Urothelium cell line (cell line): ENCODE results near the gene TBCE.

Experiments used
- DNase-seq: peaks from one replicate; pipeline ENCODE4 v3.0.0; 2011; ENCODE audit warnings: low spot score, mixed read lengths
- FAIRE-seq: peaks from 2 replicates; lab custom pipeline; 2011; peaks lifted over from hg19 to GRCh38; lab: Jason Lieb, UNC

The TBCE gene

DNA sequence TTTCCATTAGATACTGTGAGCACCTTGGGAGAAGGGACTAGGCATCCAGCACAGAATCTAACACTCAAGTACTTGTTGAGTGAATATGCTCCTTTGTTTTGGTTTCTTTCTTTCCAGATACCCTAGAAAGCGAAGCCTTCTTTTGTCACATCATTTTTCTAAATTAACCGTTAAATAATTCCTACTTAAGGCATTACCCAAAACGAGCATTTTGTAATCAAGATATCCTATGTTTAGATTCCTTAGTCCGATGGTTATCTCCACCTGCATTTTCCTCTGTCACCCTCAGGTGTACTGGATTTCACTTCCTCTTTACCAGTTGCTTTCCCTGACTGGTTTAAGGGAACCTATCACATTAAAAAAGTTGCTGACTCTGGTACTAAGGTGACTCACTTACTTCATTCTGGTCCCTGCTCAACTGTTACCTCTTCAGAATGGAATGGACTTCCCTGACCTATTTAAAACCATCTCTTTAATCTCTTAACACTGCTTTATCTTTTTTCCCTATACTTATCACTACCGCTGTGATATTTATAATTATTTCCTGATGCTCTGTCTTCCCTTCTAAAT is 133.8 kb downstream of the TBCE start:
- FAIRE-seq (no peak), DNase-seq (no peak)
